ENCODE results near the gene RBM15B. TPM values are rescaled to one million over a fixed set of nuclear protein-coding genes. Genes with fewer than 3 reads are reported as not detected.

The RBM15B gene
- polyA plus RNA-seq, 1 donor (not counting 4 experiments of a cell fraction or from before 2014, with no cell fraction given) = 10.2 TPM

DNA sequence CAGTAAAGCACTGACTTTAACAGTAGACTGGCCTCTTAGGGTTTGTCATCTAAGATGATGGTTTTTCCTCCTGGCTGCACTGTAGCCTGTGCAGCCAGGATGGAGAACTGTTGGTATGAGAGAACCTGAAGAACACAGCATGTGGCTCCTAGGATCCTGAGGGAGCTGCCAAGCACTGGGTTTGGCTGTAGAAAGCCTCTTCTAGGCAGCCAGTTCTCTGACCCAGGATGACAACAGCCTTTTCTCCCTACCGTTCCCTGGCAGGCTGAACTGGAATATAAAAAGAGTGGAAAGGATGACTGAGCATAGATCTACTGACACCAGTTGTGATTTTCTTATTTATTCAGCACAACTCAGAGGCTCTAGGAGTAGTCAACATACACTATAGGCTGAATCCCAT lies 40.3 kb upstream of the RBM15B start:
- no peaks in the 10 kb centered on the region for H3K9me3 ChIP-seq (ENCODE audit: control insufficient read depth, low read depth, low read length)
- TF ChIP-seq EZH2 (IDR thresholded peaks at IDR 0.05; ENCODE audit: low read length) = no peak
- TF ChIP-seq, protein P1, sequence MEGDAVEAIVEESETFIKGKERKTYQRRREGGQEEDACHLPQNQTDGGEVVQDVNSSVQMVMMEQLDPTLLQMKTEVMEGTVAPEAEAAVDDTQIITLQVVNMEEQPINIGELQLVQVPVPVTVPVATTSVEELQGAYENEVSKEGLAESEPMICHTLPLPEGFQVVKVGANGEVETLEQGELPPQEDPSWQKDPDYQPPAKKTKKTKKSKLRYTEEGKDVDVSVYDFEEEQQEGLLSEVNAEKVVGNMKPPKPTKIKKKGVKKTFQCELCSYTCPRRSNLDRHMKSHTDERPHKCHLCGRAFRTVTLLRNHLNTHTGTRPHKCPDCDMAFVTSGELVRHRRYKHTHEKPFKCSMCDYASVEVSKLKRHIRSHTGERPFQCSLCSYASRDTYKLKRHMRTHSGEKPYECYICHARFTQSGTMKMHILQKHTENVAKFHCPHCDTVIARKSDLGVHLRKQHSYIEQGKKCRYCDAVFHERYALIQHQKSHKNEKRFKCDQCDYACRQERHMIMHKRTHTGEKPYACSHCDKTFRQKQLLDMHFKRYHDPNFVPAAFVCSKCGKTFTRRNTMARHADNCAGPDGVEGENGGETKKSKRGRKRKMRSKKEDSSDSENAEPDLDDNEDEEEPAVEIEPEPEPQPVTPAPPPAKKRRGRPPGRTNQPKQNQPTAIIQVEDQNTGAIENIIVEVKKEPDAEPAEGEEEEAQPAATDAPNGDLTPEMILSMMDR (optimal IDR thresholded peaks at IDR 0.05 in 1 of 3, IDR thresholded peaks at IDR 0.05 in 1 of 3, conservative IDR thresholded peaks at IDR 0.05 in 1 of 3; ENCODE audit: extremely low read depth in 1 of 3, insufficient read depth in 2 of 3, low read length in 3 of 3) = no peak
- no peaks in the 10 kb centered on the region for H3K9me1 ChIP-seq (ENCODE audit: control insufficient read depth, extremely low read depth, insufficient read depth, low read length)
- FAIRE-seq = no peak
- H3K36me3 ChIP-seq (ENCODE audit: control insufficient read depth in 2 of 2, extremely low read depth in 1 of 2, insufficient read depth in 2 of 2, low read length in 2 of 2) = no peaks in the 10 kb centered on the region
- no peak overlapping the region for H3K4me2 ChIP-seq (ENCODE audit: control insufficient read depth, extremely low read depth, insufficient read depth, low read depth, low read length)
- H3K27me3 ChIP-seq (ENCODE audit: control insufficient read depth, extremely low read depth, insufficient read depth, low read length) = no peaks in the 10 kb centered on the region
- no peaks in the 10 kb centered on the region for H3K79me2 ChIP-seq (ENCODE audit: control insufficient read depth, insufficient read depth, low read length)
- H2AFZ ChIP-seq (ENCODE audit: control insufficient read depth, low read length) = no peak overlapping the region
- no peaks in the 10 kb centered on the region for H4K20me1 ChIP-seq (ENCODE audit: control insufficient read depth, extremely low read depth, insufficient read depth, low read length)
- H3K9ac ChIP-seq (ENCODE audit: control insufficient read depth, extremely low read depth, insufficient read depth, low read length) = no peak overlapping the region
- DNase-seq (ENCODE audit: low read depth, low spot score) = no peak
- H3K4me1 ChIP-seq (ENCODE audit: control insufficient read depth, extremely low read depth, insufficient read depth, low read length) = peaks cover 10% of the 10 kb centered on the region
- H3K27ac ChIP-seq (ENCODE audit: control insufficient read depth, insufficient read depth, low read length) = no peak overlapping the region
- dilution Hi-C loops (cut with MboI; ENCODE audit: extremely low pct_ligation_motif_present, low sequenced_read_pairs) = loop anchor here (25.0 kb wide), 1 partner anchor 238 kb away; no protein-coding TSS in a partner anchor
- no peak overlapping the region for H3K4me3 ChIP-seq (ENCODE audit: control insufficient read depth in 2 of 3, extremely low read depth in 1 of 3, insufficient read depth in 2 of 3, low read depth in 1 of 3, low read length in 3 of 3)

DNA sequence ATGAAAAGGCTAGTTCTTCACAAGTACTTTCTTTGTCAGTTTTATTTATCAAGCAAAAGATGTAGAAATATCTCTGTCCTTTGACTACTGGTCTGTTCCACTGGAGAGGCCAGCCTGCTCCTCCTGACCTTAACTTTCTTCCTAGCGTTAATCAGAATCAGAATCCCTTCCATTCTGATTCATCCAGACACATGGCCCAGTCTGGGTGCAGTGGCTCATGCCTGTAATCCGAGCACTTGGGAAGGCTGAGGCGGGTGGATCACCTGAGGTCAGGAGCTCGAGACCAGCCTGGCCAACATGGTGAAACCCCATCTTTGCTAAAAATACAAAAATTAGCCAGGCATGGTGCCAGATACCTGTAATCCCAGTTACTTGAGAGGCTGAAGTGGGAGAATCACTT lies 38.0 kb upstream of the RBM15B start:
- TF ChIP-seq EZH2 (IDR thresholded peaks at IDR 0.05; ENCODE audit: low read length) = no peak
- TF ChIP-seq, protein P1 (optimal IDR thresholded peaks at IDR 0.05 in 1 of 3, IDR thresholded peaks at IDR 0.05 in 1 of 3, conservative IDR thresholded peaks at IDR 0.05 in 1 of 3; ENCODE audit: extremely low read depth in 1 of 3, insufficient read depth in 2 of 3, low read length in 3 of 3) = no peak
- Histone ChIP-seq H3K4me3 (ENCODE audit: control insufficient read depth in 2 of 3, extremely low read depth in 1 of 3, insufficient read depth in 2 of 3, low read depth in 1 of 3, low read length in 3 of 3) (no peak overlapping the region), H3K79me2 (ENCODE audit: control insufficient read depth, insufficient read depth, low read length) (no peaks in the 10 kb centered on the region), H3K27ac (ENCODE audit: control insufficient read depth, insufficient read depth, low read length) (no peak overlapping the region), H3K4me1 (ENCODE audit: control insufficient read depth, extremely low read depth, insufficient read depth, low read length) (peaks cover 16% of the 10 kb centered on the region), H4K20me1 (ENCODE audit: control insufficient read depth, extremely low read depth, insufficient read depth, low read length) (no peaks in the 10 kb centered on the region), H3K9me3 (ENCODE audit: control insufficient read depth, low read depth, low read length) (no peaks in the 10 kb centered on the region), H3K4me2 (ENCODE audit: control insufficient read depth, extremely low read depth, insufficient read depth, low read depth, low read length) (no peak overlapping the region), H2AFZ (ENCODE audit: control insufficient read depth, low read length) (no peak overlapping the region), H3K9me1 (ENCODE audit: control insufficient read depth, extremely low read depth, insufficient read depth, low read length) (no peaks in the 10 kb centered on the region), H3K36me3 (ENCODE audit: control insufficient read depth in 2 of 2, extremely low read depth in 1 of 2, insufficient read depth in 2 of 2, low read length in 2 of 2) (no peaks in the 10 kb centered on the region), H3K27me3 (ENCODE audit: control insufficient read depth, extremely low read depth, insufficient read depth, low read length) (no peaks in the 10 kb centered on the region), H3K9ac (ENCODE audit: control insufficient read depth, extremely low read depth, insufficient read depth, low read length) (no peak overlapping the region)
- FAIRE-seq (no peak), DNase-seq (ENCODE audit: low read depth, low spot score) (no peak)
- dilution Hi-C loops (cut with MboI; ENCODE audit: extremely low pct_ligation_motif_present, low sequenced_read_pairs) = loop anchor here (25.0 kb wide), 1 partner anchor 241 kb away; no protein-coding TSS in a partner anchor

Measured in keratinocyte (primary cell).